ENCODE results near the gene DPP6.
"Not testable (repeated sequence)": the region's sequence is repeated elsewhere in the genome, so short reads cannot be mapped to it uniquely, and the experiment has no call there.

Gene DPP6

DNA sequence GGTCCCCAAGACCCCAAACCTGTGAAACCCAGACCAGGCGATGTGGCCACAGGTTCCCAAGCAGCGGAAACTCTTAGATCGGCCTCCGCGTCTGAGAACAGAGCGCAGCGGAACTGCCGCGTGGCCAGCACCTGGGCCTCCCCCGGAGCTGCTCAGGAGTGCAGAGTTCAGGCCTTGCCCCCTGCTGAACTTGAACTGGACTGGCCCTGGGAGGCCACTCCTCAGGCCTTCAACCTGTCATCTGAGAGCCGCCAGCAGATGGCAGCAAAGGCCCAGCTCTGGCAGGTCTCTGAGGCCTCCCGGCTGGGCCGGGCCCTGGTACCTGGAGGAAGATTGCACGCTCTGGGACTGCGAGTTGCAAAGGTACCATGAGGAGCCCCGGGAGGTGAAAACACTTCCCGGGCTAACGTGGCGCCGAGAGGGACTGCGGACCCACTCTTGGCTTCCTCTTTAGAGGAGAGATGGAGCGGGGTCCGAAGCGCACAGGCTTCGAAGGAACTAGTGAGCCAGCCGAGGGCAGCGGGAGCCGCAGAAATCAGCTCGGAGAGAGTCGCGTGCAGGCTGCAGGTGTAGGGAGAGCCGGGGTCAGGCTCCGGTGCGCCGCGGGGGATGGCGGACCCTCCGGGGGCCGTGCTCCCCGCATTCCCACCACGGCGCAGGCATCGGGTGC, 861.6 kb downstream of the DPP6 start:
- Histone ChIP-seq H3K4me3 (ENCODE audit: low read length) (no peak overlapping the region), H3K4me1 (ENCODE audit: control insufficient read depth, insufficient read depth, low read length) (peaks cover 5% of the 10 kb centered on the region), H3K9me3 (ENCODE audit: control insufficient read depth, low read length) (no peaks in the 10 kb centered on the region), H3K36me3 (ENCODE audit: control insufficient read depth, insufficient read depth, low read length) (no peaks in the 10 kb centered on the region), H3K9ac (ENCODE audit: low read length) (no peak overlapping the region), H3K27me3 (ENCODE audit: control insufficient read depth, insufficient read depth, low read length) (peaks cover 9% of the 10 kb centered on the region)

DNA sequence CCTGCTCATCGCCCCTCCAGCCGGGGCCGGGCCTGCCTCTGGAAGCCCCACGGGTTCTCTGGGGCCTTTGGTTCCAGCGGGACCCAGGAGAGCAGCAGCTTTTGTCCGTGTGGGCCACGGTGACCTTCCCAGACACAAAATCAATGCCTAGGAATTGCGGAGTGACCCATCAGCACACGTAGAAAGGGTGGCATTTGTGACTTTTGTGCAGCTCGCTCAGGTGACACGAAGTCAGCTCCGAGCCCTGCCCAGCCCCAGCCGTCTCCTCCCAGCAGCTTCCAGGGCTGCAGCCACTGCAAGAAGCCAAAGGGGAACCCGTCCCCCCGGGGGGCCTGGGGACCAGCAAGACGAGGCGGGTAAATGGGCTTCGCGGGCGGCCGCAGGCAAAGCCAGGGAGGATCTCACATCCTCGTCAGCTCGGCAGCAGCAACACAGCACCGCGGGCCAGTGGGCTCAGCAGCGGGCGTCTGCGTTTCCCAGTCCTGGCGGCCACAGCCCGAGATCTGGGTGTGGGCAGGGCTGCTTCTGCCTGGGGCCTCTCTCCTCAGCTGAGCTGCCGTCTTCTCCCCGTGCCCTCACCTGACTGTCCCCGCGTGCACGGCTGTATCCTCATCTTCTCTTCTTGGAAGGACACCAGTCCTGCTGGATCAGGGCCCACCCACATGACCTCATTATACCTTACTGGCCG, 862.3 kb downstream of the DPP6 start:
- peaks cover 5% of the 10 kb centered on the region for H3K4me1 ChIP-seq (ENCODE audit: control insufficient read depth, insufficient read depth, low read length)
- H3K4me3 ChIP-seq (ENCODE audit: low read length), result no peak overlapping the region
- peaks cover 9% of the 10 kb centered on the region for H3K27me3 ChIP-seq (ENCODE audit: control insufficient read depth, insufficient read depth, low read length)
- no peaks in the 10 kb centered on the region for H3K36me3 ChIP-seq (ENCODE audit: control insufficient read depth, insufficient read depth, low read length)
- no peak overlapping the region for H3K9ac ChIP-seq (ENCODE audit: low read length)
- no peaks in the 10 kb centered on the region for H3K9me3 ChIP-seq (ENCODE audit: control insufficient read depth, low read length)

DNA sequence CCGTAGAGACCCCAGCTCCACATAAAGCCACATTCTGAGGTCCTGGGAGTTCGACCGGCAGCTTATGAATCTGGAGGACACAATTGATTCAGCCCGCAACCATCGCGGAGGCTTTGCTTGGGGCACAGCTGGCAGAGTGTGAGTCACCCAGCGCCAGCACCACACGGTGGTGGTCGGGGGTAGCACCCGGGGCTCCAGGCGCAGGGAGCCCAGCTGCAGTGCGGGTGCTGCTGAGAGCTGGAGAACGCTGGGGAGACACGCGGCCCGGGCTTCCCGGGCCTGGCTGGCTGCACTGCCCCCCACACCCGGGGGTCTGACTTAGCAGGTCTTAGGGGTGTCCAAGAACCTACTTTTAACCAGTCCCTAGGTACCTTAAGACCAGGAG, 862.8 kb downstream of the DPP6 start:
- Histone ChIP-seq H3K36me3 (ENCODE audit: control insufficient read depth, insufficient read depth, low read length) (no peaks in the 10 kb centered on the region), H3K4me1 (ENCODE audit: control insufficient read depth, insufficient read depth, low read length) (peaks cover 5% of the 10 kb centered on the region), H3K9ac (ENCODE audit: low read length) (no peak overlapping the region), H3K4me3 (ENCODE audit: low read length) (no peak overlapping the region), H3K9me3 (ENCODE audit: control insufficient read depth, low read length) (no peaks in the 10 kb centered on the region), H3K27me3 (ENCODE audit: control insufficient read depth, insufficient read depth, low read length) (peaks cover 9% of the 10 kb centered on the region)

DNA sequence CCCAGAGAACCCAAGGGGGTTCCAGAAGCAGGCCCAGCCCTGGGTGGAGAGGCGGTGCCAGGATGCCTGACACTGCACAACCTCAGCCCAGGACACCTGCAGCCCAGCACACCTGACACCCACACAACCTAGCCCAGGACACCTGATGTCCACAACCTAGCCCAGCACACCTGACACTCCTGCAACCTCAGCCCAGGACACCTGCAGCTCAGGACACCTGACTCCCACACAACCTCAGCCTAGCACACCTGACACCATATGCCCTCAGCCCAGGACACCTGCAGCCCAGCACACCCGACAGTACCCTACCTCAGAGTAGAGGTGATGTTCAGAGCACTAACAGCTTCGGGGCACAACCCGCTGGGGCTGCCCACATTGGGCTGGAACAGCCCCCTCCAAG, 863.4 kb downstream of the DPP6 start:
- Histone ChIP-seq H3K36me3 (ENCODE audit: control insufficient read depth, insufficient read depth, low read length) (no peaks in the 10 kb centered on the region), H3K4me3 (ENCODE audit: low read length) (no peak overlapping the region)

DNA sequence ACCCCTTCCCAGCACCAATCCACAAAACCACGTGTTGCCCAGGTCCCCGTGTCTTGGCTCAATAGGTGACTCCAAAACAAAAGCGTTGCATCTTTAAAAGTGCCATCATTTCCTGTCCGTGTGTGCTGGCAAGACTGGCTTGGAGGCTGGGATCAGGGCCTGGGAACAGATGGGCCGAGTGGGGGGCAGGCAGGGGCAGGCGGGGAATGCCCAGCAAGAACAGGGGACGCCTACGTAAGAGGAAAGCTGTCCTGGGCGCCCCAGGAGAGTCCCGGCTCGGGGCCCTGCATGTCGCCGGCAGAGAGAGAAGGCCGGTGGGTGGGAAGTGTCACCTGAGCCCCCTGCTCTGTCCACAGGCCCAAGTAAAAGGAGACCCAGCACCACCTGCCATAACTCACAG, 864.2 kb downstream of the DPP6 start:
- Histone ChIP-seq H3K9me3 (ENCODE audit: control insufficient read depth, low read length) (no peaks in the 10 kb centered on the region), H3K4me1 (ENCODE audit: control insufficient read depth, insufficient read depth, low read length) (peaks cover 5% of the 10 kb centered on the region), H3K27me3 (ENCODE audit: control insufficient read depth, insufficient read depth, low read length) (peaks cover 9% of the 10 kb centered on the region), H3K36me3 (ENCODE audit: control insufficient read depth, insufficient read depth, low read length) (no peaks in the 10 kb centered on the region), H3K4me3 (ENCODE audit: low read length) (no peak overlapping the region), H3K9ac (ENCODE audit: low read length) (no peak overlapping the region)

More for the DNA sequence above, 863.4 kb downstream of the DPP6 start:
- Histone ChIP-seq H3K27me3 (ENCODE audit: control insufficient read depth, insufficient read depth, low read length) (peaks cover 9% of the 10 kb centered on the region), H3K9me3 (ENCODE audit: control insufficient read depth, low read length) (no peaks in the 10 kb centered on the region), H3K4me1 (ENCODE audit: control insufficient read depth, insufficient read depth, low read length) (peaks cover 5% of the 10 kb centered on the region), H3K9ac (ENCODE audit: low read length) (no peak overlapping the region)

DNA sequence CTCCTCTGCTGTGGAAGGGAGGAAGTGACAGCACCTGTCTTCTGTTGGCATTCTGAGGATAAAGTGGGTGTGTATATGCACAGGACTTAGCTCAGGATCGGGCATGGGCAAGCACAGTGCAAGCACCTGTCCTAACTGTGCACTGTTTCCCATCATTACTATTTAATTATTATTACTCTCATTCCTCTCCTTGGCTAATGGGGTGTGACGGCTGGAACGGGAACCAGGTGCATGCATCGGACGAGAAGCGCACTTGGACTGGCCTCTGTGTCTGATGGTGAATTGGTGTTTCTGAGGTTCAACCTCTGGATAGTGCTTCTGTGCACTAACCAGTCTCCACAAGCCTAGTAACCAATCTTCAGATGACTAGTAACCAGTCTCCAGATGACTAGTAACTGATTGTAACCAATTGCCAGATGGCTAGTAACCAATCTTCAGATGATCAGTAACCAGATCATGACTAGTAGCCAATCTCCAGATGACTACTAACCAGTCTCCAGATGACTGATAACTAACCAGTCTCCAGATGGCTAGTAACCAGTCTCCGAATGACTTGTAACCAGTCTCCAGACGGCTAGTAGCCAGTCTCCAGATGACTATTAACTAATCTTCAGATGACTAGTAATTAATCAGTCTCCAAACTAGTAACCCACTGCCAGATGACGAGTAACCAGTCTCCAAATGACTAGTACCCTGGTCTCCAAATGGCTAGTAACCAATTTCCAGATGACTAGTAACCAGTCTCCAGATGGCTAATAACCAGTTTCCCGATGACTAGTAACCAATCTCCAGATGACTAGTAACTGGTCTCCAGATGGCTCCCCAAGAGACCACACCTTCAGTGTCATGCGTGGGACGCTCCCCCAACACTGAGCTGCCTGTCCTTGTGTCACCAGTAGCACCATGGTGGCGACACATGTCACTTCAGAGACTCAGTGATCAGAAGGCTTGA, 864.9 kb downstream of the DPP6 start:
- Histone ChIP-seq H3K27me3 (ENCODE audit: control insufficient read depth, insufficient read depth, low read length) (peaks cover 9% of the 10 kb centered on the region), H3K4me3 (ENCODE audit: low read length) (no peak overlapping the region), H3K36me3 (ENCODE audit: control insufficient read depth, insufficient read depth, low read length) (no peaks in the 10 kb centered on the region), H3K4me1 (ENCODE audit: control insufficient read depth, insufficient read depth, low read length) (peaks cover 5% of the 10 kb centered on the region), H3K9ac (ENCODE audit: low read length) (no peak overlapping the region), H3K9me3 (ENCODE audit: control insufficient read depth, low read length) (no peaks in the 10 kb centered on the region)

DNA sequence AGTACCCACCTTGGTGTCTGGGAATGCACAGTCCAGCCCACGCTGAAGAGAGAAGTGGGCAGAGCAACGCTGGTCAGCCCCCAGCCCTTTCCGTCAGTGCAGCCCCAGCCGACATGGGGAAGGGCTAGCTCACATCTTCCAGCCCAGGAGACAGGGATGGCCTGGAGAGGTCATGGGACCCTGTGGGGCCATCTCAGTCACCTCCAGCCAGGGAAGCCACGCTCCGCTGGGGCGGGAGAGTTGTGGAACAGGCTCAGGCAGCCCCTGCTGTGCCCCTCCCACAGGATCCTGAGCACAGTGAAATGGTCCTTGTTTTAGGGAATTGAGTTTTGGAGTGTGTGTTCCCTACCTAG, 865.6 kb downstream of the DPP6 start:
- Histone ChIP-seq H3K9ac (ENCODE audit: low read length) (no peak overlapping the region), H3K36me3 (ENCODE audit: control insufficient read depth, insufficient read depth, low read length) (no peaks in the 10 kb centered on the region), H3K4me3 (ENCODE audit: low read length) (no peak overlapping the region), H3K9me3 (ENCODE audit: control insufficient read depth, low read length) (no peaks in the 10 kb centered on the region), H3K27me3 (ENCODE audit: control insufficient read depth, insufficient read depth, low read length) (peaks cover 9% of the 10 kb centered on the region), H3K4me1 (ENCODE audit: control insufficient read depth, insufficient read depth, low read length) (peaks cover 5% of the 10 kb centered on the region)

DNA sequence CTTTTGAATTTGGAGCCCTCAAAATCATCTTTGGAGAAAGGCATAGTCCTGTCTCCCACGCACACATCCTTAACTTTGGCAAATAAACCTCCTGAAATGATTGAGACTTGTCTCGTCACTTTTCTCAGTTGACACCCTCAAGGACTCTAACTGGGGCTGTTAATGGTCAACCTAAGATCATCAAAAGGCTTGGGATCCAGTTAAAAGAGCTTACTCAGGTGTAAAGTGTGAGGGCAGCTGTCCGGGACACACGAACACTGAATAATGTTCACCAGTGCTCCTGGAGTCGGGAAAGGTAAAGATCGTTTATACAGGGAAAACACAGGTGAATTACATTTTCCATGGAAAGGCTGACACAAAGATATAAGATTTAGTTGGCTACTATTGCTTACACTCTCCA, 866.1 kb downstream of the DPP6 start:
- Histone ChIP-seq H3K4me1 (ENCODE audit: control insufficient read depth, insufficient read depth, low read length) (peaks cover 5% of the 10 kb centered on the region), H3K4me3 (ENCODE audit: low read length) (no peak overlapping the region), H3K27me3 (ENCODE audit: control insufficient read depth, insufficient read depth, low read length) (peaks cover 11% of the 10 kb centered on the region), H3K36me3 (ENCODE audit: control insufficient read depth, insufficient read depth, low read length) (no peaks in the 10 kb centered on the region), H3K9ac (ENCODE audit: low read length) (no peak overlapping the region), H3K9me3 (ENCODE audit: control insufficient read depth, low read length) (no peaks in the 10 kb centered on the region)

DNA sequence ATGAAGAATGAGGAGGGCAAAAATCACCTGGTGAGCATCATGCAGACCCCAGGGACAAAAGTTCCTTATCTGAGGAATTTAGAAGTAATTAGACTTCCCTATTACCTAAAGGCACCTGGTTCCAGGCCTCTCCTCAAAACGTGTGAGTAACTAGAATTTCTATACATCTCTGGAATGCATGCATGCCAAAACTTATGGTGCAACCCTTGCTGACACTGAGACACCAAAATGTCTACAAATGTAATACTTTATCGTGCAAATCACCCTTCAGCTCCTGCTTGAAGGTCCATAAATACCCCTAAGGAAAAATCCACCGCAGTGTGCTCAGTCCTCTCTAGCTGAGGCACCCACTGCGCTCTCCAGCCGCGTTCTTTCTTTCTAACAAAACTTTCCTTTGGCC, 866.5 kb downstream of the DPP6 start:
- Histone ChIP-seq H3K27me3 (ENCODE audit: control insufficient read depth, insufficient read depth, low read length) (peaks cover 12% of the 10 kb centered on the region), H3K36me3 (ENCODE audit: control insufficient read depth, insufficient read depth, low read length) (no peaks in the 10 kb centered on the region), H3K4me1 (ENCODE audit: control insufficient read depth, insufficient read depth, low read length) (peaks cover 5% of the 10 kb centered on the region), H3K9ac (ENCODE audit: low read length) (no peak overlapping the region), H3K4me3 (ENCODE audit: low read length) (no peak overlapping the region), H3K9me3 (ENCODE audit: control insufficient read depth, low read length) (no peaks in the 10 kb centered on the region)

DNA sequence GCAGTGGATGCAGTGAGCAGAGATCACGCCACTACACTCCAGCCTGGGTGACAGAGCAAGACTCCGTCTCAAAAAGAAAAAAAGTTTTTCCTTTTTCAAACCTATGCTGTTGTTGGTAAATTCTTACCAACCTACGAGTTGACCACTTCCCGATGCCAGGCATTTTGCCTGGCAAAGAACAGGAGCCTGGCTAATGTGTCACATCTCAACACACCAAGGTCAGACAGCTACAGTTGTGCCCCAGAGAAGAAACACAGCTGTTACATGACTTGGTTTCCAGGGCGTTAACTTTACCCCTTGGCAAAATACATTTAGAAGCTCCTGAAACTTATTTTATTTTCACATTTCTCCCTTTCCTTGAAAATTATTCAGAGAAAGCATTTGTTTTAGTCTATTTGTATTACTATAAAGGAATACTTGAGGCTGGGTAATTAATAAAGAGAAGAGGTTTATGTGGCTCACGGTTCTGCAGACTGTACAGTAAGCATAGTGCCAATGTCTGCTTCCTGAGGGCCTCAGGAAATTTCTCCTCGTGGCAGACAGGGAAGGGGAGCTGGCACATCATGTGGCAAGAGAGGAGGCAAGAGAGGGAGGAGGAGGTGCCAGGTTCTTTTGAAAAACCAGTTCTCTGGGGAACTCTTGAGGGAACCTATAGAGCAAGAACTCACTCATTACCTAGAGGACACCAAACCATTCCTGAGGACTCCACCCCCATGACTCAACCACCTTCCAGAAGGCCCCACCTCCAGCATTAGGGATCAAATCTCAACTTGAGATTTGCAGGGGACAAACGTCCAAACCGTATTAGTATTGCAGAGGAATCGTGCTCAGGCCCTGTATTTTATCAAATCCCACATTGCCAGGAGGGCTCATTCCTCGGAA, 867.4 kb downstream of the DPP6 start:
- no peaks in the 10 kb centered on the region for H3K4me1 ChIP-seq (ENCODE audit: control insufficient read depth, insufficient read depth, low read length)
- no peak overlapping the region for H3K9ac ChIP-seq (ENCODE audit: low read length)
- H3K27me3 ChIP-seq (ENCODE audit: control insufficient read depth, insufficient read depth, low read length), result peaks cover 6% of the 10 kb centered on the region
- no peak overlapping the region for H3K4me3 ChIP-seq (ENCODE audit: low read length)
- H3K36me3 ChIP-seq (ENCODE audit: control insufficient read depth, insufficient read depth, low read length), result no peaks in the 10 kb centered on the region
- no peaks in the 10 kb centered on the region for H3K9me3 ChIP-seq (ENCODE audit: control insufficient read depth, low read length)

DNA sequence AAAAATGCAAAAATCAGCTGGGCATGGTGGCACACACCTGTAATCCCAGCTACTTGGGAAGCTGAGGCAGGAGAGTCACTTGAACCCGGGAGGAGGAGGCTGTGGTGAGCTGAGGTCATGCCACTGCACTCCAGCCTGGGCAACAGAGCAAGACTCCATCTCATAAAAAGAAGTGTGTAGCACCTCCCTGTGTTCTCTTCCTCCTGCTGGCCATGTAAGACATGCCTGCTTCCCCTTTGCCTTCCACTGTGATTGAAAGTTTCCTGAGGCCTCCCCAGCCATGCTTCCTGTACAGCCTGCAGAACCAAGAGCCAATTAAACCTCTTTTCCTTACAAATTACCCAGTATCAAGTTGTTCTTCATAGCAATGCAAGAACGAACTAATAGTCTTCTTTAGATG, 870.3 kb downstream of the DPP6 start:
- H3K9ac ChIP-seq (ENCODE audit: low read length); H3K4me1 ChIP-seq (ENCODE audit: control insufficient read depth, insufficient read depth, low read length); H3K36me3 ChIP-seq (ENCODE audit: control insufficient read depth, insufficient read depth, low read length); H3K27me3 ChIP-seq (ENCODE audit: control insufficient read depth, insufficient read depth, low read length); H3K9me3 ChIP-seq (ENCODE audit: control insufficient read depth, low read length); H3K4me3 ChIP-seq (ENCODE audit: low read length): not testable (repeated sequence)

Measured in mucosa of stomach (tissue), 1 donor.